ENCODE data around the gene ZFHX3. TPM values are rescaled to one million over a fixed set of nuclear protein-coding genes. Genes with fewer than 3 reads are reported as not detected.

ZFHX3 gene
- polyA plus RNA-seq, 1 experiment, result 2.2 TPM

DNA sequence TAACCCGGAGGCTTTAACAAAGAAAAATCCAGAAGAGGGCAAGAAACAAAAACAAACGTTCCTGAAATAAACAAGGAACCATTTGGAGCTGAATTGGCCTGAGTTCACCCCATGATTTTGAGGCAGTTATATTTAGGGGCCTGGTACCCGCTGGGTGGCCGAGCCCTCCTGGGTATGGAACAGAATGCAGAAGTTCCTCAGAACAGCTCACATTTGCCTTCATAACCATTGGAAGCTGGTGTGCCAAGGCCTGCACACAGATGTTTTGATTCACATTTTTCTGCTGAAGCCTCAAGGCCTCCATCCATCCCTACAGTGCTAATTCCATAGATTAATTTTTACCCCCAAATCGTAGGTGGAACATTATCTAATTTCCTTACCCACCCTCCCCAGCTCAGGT is 3.3 kb upstream of the ZFHX3 start:
- ChIA-PET POLR2A (no interaction called here), CTCF (interaction anchor here (0.6 to 1.3 kb wide), 2 partner anchors 13 to 218 kb away, joined by 3 to 5 read pairs; no protein-coding TSS in a partner anchor)
- H3K36me3 ChIP-seq (ENCODE audit: control insufficient read depth, insufficient read depth, low read length), result no peaks in the 10 kb centered on the region
- TF ChIP-seq, protein P1, sequence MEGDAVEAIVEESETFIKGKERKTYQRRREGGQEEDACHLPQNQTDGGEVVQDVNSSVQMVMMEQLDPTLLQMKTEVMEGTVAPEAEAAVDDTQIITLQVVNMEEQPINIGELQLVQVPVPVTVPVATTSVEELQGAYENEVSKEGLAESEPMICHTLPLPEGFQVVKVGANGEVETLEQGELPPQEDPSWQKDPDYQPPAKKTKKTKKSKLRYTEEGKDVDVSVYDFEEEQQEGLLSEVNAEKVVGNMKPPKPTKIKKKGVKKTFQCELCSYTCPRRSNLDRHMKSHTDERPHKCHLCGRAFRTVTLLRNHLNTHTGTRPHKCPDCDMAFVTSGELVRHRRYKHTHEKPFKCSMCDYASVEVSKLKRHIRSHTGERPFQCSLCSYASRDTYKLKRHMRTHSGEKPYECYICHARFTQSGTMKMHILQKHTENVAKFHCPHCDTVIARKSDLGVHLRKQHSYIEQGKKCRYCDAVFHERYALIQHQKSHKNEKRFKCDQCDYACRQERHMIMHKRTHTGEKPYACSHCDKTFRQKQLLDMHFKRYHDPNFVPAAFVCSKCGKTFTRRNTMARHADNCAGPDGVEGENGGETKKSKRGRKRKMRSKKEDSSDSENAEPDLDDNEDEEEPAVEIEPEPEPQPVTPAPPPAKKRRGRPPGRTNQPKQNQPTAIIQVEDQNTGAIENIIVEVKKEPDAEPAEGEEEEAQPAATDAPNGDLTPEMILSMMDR (IDR thresholded peaks at IDR 0.05; ENCODE audit: insufficient read depth, low read depth, low read length), result no peak
- H3K4me3 ChIP-seq (ENCODE audit: low read depth, low read length), result no peak overlapping the region
- no peaks in the 10 kb centered on the region for H3K27me3 ChIP-seq (ENCODE audit: control insufficient read depth, insufficient read depth, low read length)
- no peak for DNase-seq (ENCODE audit: low read depth)

DNA sequence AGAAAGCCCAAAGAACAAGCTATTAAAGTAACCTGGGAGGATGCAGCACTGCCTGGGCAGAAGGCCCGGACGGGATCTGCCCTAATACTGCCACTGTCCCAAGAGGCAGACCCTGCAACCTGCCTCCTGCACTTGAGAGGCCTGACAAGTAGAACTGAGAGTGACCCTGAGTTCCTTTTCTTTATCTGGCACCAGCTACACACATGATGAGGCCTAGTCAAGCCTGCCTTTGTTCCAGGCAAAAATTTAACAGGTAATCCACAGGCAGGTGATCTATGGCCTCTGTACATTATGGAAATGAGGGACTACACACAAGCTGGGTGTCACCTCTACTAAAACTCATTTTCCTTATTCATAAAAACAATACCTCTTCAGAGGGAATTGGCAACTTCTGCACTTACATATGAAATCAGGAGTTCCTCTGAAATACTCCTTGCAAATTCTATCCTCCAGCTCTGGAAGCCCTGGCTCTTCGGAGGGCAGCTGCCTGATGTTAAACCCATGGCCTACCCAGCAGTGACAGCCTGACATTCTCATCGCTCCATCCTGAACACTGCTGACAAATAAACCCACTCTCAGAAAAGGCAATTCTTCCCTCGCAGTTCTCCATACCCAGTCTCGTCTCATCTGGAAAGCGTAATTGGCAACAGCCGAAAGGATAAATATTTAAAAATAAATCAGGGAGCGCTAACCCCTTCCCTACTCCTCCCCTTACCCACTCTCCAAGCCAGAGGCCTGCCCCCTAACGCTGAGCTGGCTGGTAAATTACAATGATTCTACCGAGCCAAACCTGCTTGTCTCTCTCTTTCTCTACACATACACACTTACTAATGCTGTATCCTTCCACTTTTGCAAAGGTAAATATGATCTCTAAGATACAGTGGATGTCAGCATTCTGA is 2.5 kb upstream of the ZFHX3 start:
- H3K4me3 ChIP-seq (ENCODE audit: low read depth, low read length), result no peak overlapping the region
- POLR2A ChIA-PET, result no interaction called here
- no peak for DNase-seq (ENCODE audit: low read depth)

DNA sequence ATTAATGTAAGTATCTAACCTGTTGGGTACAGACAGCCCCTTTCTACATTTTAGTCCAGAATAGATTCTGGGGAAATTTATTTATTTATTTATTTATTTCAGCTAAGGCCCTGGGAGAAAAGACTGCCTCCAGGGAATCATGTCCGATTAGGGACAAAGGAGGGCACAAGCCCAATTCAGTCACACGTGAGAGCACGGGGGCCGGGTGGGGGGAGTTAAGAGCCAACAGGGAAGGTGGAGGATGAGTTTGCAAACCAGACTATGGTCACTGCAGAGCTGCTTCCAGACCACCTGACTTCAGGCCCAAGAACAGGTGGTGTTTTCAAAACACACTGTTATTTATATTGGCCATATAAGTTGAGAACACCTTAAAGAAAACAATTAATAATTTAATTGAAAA is 1.6 kb upstream of the ZFHX3 start:
- TF ChIP-seq, protein P1 (IDR thresholded peaks at IDR 0.05; ENCODE audit: insufficient read depth, low read depth, low read length), result no peak
- no peaks in the 10 kb centered on the region for H3K27me3 ChIP-seq (ENCODE audit: control insufficient read depth, insufficient read depth, low read length)
- no peak overlapping the region for H3K4me3 ChIP-seq (ENCODE audit: low read depth, low read length)
- H3K36me3 ChIP-seq (ENCODE audit: control insufficient read depth, insufficient read depth, low read length), result no peaks in the 10 kb centered on the region
- POLR2A ChIA-PET, result no interaction called here
- DNase-seq (ENCODE audit: low read depth), result no peak
- CTCF ChIA-PET, result no interaction called here

More for the DNA sequence above, 2.5 kb upstream of the ZFHX3 start:
- H3K36me3 ChIP-seq (ENCODE audit: control insufficient read depth, insufficient read depth, low read length), result no peaks in the 10 kb centered on the region
- TF ChIP-seq, protein P1 (IDR thresholded peaks at IDR 0.05; ENCODE audit: insufficient read depth, low read depth, low read length), result no peak
- no peaks in the 10 kb centered on the region for H3K27me3 ChIP-seq (ENCODE audit: control insufficient read depth, insufficient read depth, low read length)
- CTCF ChIA-PET, result interaction anchor here (0.6 to 1.3 kb wide), 3 partner anchors 12 to 217 kb away, joined by 3 to 5 read pairs (median 3); no protein-coding TSS in a partner anchor

DNA sequence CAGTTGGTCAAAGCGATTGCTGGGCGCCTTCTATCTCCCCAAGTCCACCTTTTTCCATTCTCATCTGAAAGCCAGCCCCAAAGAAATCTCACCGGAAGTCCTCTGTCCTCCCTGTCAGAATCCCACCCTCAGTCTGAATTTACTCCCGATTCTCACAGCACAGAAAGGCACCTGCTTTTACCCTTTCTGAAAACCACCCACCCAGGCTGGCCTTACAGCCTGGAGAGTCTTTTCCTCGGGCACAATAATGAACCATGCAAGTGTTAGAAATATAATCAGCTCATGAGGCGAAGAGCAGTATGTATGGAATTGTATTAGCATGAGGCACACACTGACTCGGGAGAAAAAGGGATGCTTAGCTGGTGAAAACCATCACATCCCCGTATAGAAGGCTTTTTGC is 1.2 kb upstream of the ZFHX3 start:
- TF ChIP-seq, protein P1 (IDR thresholded peaks at IDR 0.05; ENCODE audit: insufficient read depth, low read depth, low read length), result no peak
- CTCF ChIA-PET, result no interaction called here
- Histone ChIP-seq H3K27me3 (ENCODE audit: control insufficient read depth, insufficient read depth, low read length) (no peaks in the 10 kb centered on the region), H3K36me3 (ENCODE audit: control insufficient read depth, insufficient read depth, low read length) (no peaks in the 10 kb centered on the region), H3K4me3 (ENCODE audit: low read depth, low read length) (peak overlapping the region; percentile 79; the same call in 1 of the 2 replicates)
- DNase-seq (ENCODE audit: low read depth), result no peak
- POLR2A ChIA-PET, result no interaction called here

DNA sequence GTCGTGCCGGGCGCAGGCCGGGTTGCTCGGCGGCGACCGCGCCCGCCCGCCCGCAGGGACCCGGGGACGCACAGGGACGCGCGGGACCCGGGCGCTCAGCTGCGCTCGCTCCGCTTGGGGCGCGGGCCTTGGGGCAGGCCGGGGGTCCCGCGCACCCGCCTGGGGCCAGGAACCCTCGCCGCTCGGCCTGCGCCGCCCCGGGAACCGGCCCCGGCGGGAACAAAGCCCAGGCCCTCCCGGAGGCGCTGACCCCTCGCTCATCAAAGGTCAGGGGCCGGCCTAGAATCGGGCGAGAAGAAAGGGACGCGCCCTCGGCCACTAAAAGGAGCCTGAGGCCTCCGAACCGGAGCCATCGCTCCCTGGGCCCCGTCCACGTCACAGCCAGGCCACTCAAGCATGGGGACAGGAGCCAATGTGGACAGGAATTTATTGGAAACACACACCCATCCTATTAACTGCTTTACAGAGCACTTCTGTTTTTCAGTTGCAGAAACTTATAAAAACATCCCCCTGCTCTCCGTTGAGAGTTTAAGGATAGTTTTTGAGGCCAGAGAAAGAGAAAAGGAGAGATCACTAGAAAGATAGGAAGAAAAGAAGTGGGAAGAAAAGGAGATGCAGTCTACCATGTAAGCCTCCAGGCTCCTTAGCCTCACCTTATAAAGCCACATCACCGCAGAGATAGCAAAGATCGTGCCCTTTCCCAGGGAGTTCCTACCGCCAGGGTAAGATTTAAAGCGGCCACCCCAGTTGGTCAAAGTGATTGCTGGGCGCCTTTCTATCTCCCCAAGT is 558 bp upstream of the ZFHX3 start:
- peak overlapping the region; percentile 79 for H3K4me3 ChIP-seq (ENCODE audit: low read depth, low read length)
- TF ChIP-seq, protein P1 (IDR thresholded peaks at IDR 0.05; ENCODE audit: insufficient read depth, low read depth, low read length), result no peak
- ChIA-PET CTCF (interaction anchor here (0.8 to 1.3 kb wide), 2 partner anchors 23 to 216 kb away, joined by 3 to 4 read pairs; no protein-coding TSS in a partner anchor), POLR2A (no interaction called here)
- no peaks in the 10 kb centered on the region for H3K27me3 ChIP-seq (ENCODE audit: control insufficient read depth, insufficient read depth, low read length)
- no peaks in the 10 kb centered on the region for H3K36me3 ChIP-seq (ENCODE audit: control insufficient read depth, insufficient read depth, low read length)
- no peak for DNase-seq (ENCODE audit: low read depth)
